ENCODE data around the gene ZDHHC21.
A peak's percentile ranks its signal among the peaks of the same experiment; 100 is the strongest.

Gene ZDHHC21

GRCh38 chr9:14633148-14633547 lies 60.1 kb downstream of the ZDHHC21 start:
- no peak for DNase-seq (ENCODE audit: low read depth)
- H3K4me3 ChIP-seq (ENCODE audit: control insufficient read depth, low read depth, low read length) = no peak overlapping the region
- no peak for TF ChIP-seq CTCF (IDR thresholded peaks at IDR 0.05; ENCODE audit: control insufficient read depth, insufficient read depth, low read depth, low read length, missing control alignments)

GRCh38 chr9:14627513-14627912 lies 65.7 kb downstream of the ZDHHC21 start:
- DNase-seq (ENCODE audit: low read depth) = no peak
- no peak overlapping the region for H3K4me3 ChIP-seq (ENCODE audit: control insufficient read depth, low read depth, low read length)
- no peak for TF ChIP-seq CTCF (IDR thresholded peaks at IDR 0.05; ENCODE audit: control insufficient read depth, insufficient read depth, low read depth, low read length, missing control alignments)

- no peak for DNase-seq (ENCODE audit: low read depth)
- TF ChIP-seq CTCF (IDR thresholded peaks at IDR 0.05; ENCODE audit: control insufficient read depth, insufficient read depth, low read depth, low read length, missing control alignments) = no peak
- no peak overlapping the region for H3K4me3 ChIP-seq (ENCODE audit: control insufficient read depth, low read depth, low read length)
These were observed 74.3 kb downstream of the ZDHHC21 start for GRCh38 chr9:14618836-14619420.

- peak; percentile 66 for TF ChIP-seq CTCF (IDR thresholded peaks at IDR 0.05; ENCODE audit: control insufficient read depth, insufficient read depth, low read depth, low read length, missing control alignments)
- H3K4me3 ChIP-seq (ENCODE audit: control insufficient read depth, low read depth, low read length) = no peak overlapping the region
- DNase-seq (ENCODE audit: low read depth) = peak; percentile 46
These were observed 76.8 kb downstream of the ZDHHC21 start for GRCh38 chr9:14616188-14616982.

GRCh38 chr9:14608540-14608939 lies 84.7 kb downstream of the ZDHHC21 start:
- H3K4me3 ChIP-seq (ENCODE audit: control insufficient read depth, low read depth, low read length) = no peak overlapping the region
- no peak for DNase-seq (ENCODE audit: low read depth)
- no peak for TF ChIP-seq CTCF (IDR thresholded peaks at IDR 0.05; ENCODE audit: control insufficient read depth, insufficient read depth, low read depth, low read length, missing control alignments)

- no peak for DNase-seq (ENCODE audit: low read depth)
- no peak for TF ChIP-seq CTCF (IDR thresholded peaks at IDR 0.05; ENCODE audit: control insufficient read depth, insufficient read depth, low read depth, low read length, missing control alignments)
- H3K4me3 ChIP-seq (ENCODE audit: control insufficient read depth, low read depth, low read length) = no peak overlapping the region
These were observed 95.9 kb downstream of the ZDHHC21 start for GRCh38 chr9:14597171-14597799.
